K562 (cell line): ENCODE data around the gene COL15A1. TPM values are rescaled to one million over a fixed set of nuclear protein-coding genes. Genes with fewer than 3 reads are reported as not detected.
A peak's percentile ranks its signal among the peaks of the same experiment; 100 is the strongest.

ENCODE experiments used
- ATAC-seq: fragments of 200-7000 bp; cut with Tn5 transposase; 3 replicates; pipeline ENCODE4 v1.9.1; 2020; ENCODE audit warnings: moderate library complexity
- BruUV-seq: library from RNA; stranded (reverse); fragments of 400-500 nt; replicated peaks from 2 replicates; lab custom pipeline; 2021; lab: Mats Ljungman, UMichigan
- CTCF ChIA-PET: fragments of 300-600 bp; formaldehyde crosslinking; extraction: SDS; loops from one replicate; lab custom pipeline; 2021; ENCODE audit warnings: low intra/inter-chr PET ratio; lab: Yijun Ruan, JAX
- POLR2A ChIA-PET: fragments of 300-600, 350-650 bp; sonication (Branson Sonifier 250); formaldehyde crosslinking; extraction: SDS; loops from one replicate; lab custom pipeline; 2021; ENCODE audit warnings: antibody characterized with exemption, inconsistent platforms; lab: Yijun Ruan, JAX
- DNase-seq, 4 experiments: peaks; one replicate each; pipeline versions ENCODE4 v3.0.0 to v3.0.0-alpha.2; 2011 to 2018; ENCODE audit warnings: low spot score in 3 of 4, mixed read lengths in 3 of 4; ENCODE audit errors: extremely low read depth in 1 of 4
- FAIRE-seq: peaks from 2 replicates; lab custom pipeline; 2011; peaks lifted over from hg19 to GRCh38; lab: Jason Lieb, UNC
- H2AFZ ChIP-seq: 2 replicates; pipeline ENCODE4 v1.6.0; 2011; ENCODE audit warnings: low read depth, low read length, control low read depth, inconsistent platforms
- H3K27ac ChIP-seq: fragments of 200-600 bp; 3 replicates; pipeline ENCODE4 v1.8.0; 2011; ENCODE audit warnings: low read depth, mild to moderate bottlenecking, control low read depth, inconsistent platforms, low read length, moderate library complexity, mixed read lengths; ENCODE audit errors: extremely low read depth
- H3K27me3 ChIP-seq, 2 experiments: fragments of 300-600 bp in 1 of 2; 2 replicates in 1 of 2; 3 replicates in 1 of 2; pipeline versions ENCODE4 v1.6.0 to v1.8.0; 2011; ENCODE audit warnings: inconsistent platforms in 2 of 2, low read length in 2 of 2, mild to moderate bottlenecking in 1 of 2, mixed read lengths in 1 of 2, moderate library complexity in 1 of 2; ENCODE audit not compliant: control insufficient read depth in 2 of 2, insufficient read depth in 2 of 2
- H3K36me3 ChIP-seq: fragments of 300-600 bp; 3 replicates; pipeline ENCODE4 v1.8.0; 2011; ENCODE audit warnings: mild to moderate bottlenecking, low read length, inconsistent platforms; ENCODE audit not compliant: control insufficient read depth, insufficient read depth
- H3K4me1 ChIP-seq, 2 experiments: fragments of 200-600 bp in 1 of 2; replicated peaks in 1 of 2; 2 replicates in 1 of 2; 3 replicates in 1 of 2; pipeline versions ENCODE4 v1.5.1 to v1.8.0; 2011; ENCODE audit warnings: inconsistent platforms in 2 of 2, low read length in 2 of 2, mild to moderate bottlenecking in 1 of 2, mixed read lengths in 1 of 2, moderate library complexity in 1 of 2; ENCODE audit not compliant: control insufficient read depth in 2 of 2, insufficient read depth in 2 of 2
- H3K4me2 ChIP-seq: 2 replicates; pipeline ENCODE4 v1.6.1; 2011; ENCODE audit warnings: low read length, control low read depth, inconsistent platforms, mixed read lengths; ENCODE audit not compliant: insufficient read depth
- H3K4me3 ChIP-seq: fragments of 200-600 bp; sonication (generic), shearing (Covaris generic); 2 replicates; pipeline ENCODE4 v1.5.1; 2016; ENCODE audit warnings: control low read depth, inconsistent platforms
- H3K79me2 ChIP-seq: fragments of 200-600 bp; 3 replicates; pipeline ENCODE4 v1.8.0; 2011; ENCODE audit warnings: low read length, inconsistent platforms; ENCODE audit not compliant: control insufficient read depth, insufficient read depth
- H3K9ac ChIP-seq, 2 experiments: 2 replicates each; pipeline versions ENCODE4 v1.6.0 to v1.6.1; 2011; ENCODE audit warnings: low read depth in 2 of 2, low read length in 2 of 2, control low read depth in 1 of 2, inconsistent platforms in 1 of 2, mild to moderate bottlenecking in 1 of 2, mixed read lengths in 1 of 2; ENCODE audit not compliant: insufficient read depth in 1 of 2
- H3K9me1 ChIP-seq: one replicate; pipeline ENCODE4 v1.6.0; 2011; ENCODE audit warnings: inconsistent platforms, mild to moderate bottlenecking, low read length, moderate library complexity; ENCODE audit not compliant: control insufficient read depth, insufficient read depth
- H3K9me3 ChIP-seq: replicated peaks from 2 replicates; pipeline ENCODE4 v1.5.1; 2011; ENCODE audit warnings: low read depth, low read length, inconsistent platforms; ENCODE audit not compliant: control insufficient read depth, insufficient read depth
- H4K20me1 ChIP-seq: replicated peaks from 2 replicates; pipeline ENCODE4 v1.6.1; 2011; ENCODE audit warnings: low read length, inconsistent platforms, mixed read lengths; ENCODE audit not compliant: control insufficient read depth, insufficient read depth
- ESRRA ChIP-seq: fragments of 450-650 bp; IDR thresholded peaks from 2 replicates; pipeline ENCODE4 v1.6.1; 2014; ENCODE audit warnings: low read depth, mild to moderate bottlenecking, moderate library complexity, borderline replicate concordance
- HDAC3 ChIP-seq: fragments of 450-650 bp; IDR thresholded peaks from 2 replicates; pipeline ENCODE4 v1.6.1; 2018; ENCODE audit warnings: borderline replicate concordance, mild to moderate bottlenecking, moderate library complexity; ENCODE audit not compliant: partially characterized antibody
- JUND ChIP-seq, 2 experiments: IDR thresholded peaks; 2 replicates in 1 of 2; 3 replicates in 1 of 2; pipeline ENCODE4 v1.6.1; 2011; ENCODE audit warnings: borderline replicate concordance in 2 of 2, low read depth in 2 of 2, low read length in 2 of 2, improper control_type of control experiment in 1 of 2, missing biosample characterization in 1 of 2, missing genetic modification characterization in 1 of 2, missing genetic modification reagents in 1 of 2
- RAD21 ChIP-seq, 2 experiments: fragments of 250-450 bp in 1 of 2; fragments of 450-650 bp in 1 of 2; sonication (Bioruptor Pico) in 1 of 2; formaldehyde crosslinking in 1 of 2; IDR thresholded peaks in 1 of 2; conservative IDR thresholded peaks in 1 of 2; 2 replicates each; pipeline versions ENCODE4 v1.4.0 to v1.8.0; 2020 to 2022; ENCODE audit warnings: mild to moderate bottlenecking in 2 of 2, moderate library complexity in 1 of 2
- RCOR1 ChIP-seq, 2 experiments: IDR thresholded peaks; 2 replicates each; pipeline ENCODE4 v1.6.1; 2012; ENCODE audit warnings: low read depth in 2 of 2, low read length in 2 of 2, borderline replicate concordance in 1 of 2, improper control_type of control experiment in 1 of 2
- TEAD2 ChIP-seq: fragments of 450-650 bp; IDR thresholded peaks from 2 replicates; pipeline ENCODE4 v1.6.1; 2016; ENCODE audit warnings: missing genetic modification characterization, control low read depth, missing compliant biosample characterization
- ZSCAN29 ChIP-seq: fragments of 450-650 bp; IDR thresholded peaks from 2 replicates; pipeline ENCODE4 v1.6.1; 2017
- WGBS: fragments of 100-300 bp; shearing (Covaris generic); methylation state at CpG from one replicate; pipeline ENCODE4 v1.1.6; 2016; ENCODE audit warnings: low coverage, mixed read lengths; ENCODE audit not compliant: insufficient coverage; ENCODE audit errors: missing lambda C conversion rate; 5-methylcytosine and 5-hydroxymethylcytosine counted together
- in situ Hi-C: fragments of 300-500 bp; cut with MboI; formaldehyde crosslinking; loops from 4 replicates; pipeline ENCODE4 v1.15.0; 2018; ENCODE audit warnings: inconsistent platforms, mixed read lengths
- intact Hi-C: fragments of 100-400 bp; cut with micrococcal nuclease; formaldehyde crosslinking; loops from 2 replicates; pipeline ENCODE4 v1.14.2; 2022
- polyA plus RNA-seq, 8 experiments: library from polyadenylated mRNA; depleted of rRNA in 4 of 8; stranded (reverse) in 5 of 8; unstranded in 3 of 8; fragments of >200 nt; fragmentation: Nextera tagmentation in 2 of 8; fragmentation: Illumina TruSeq in 1 of 8; extraction: Ambion mirVana in 2 of 8; extraction: Trizol in 1 of 8; gene quantifications; 2 replicates each; pipeline versions ENCODE4 v1.2.1 to v1.2.3, GENCODE V29; 2011 to 2014; ENCODE audit warnings: inconsistent platforms in 1 of 8, missing spikeins in 1 of 8
- total RNA-seq, 7 experiments: library from RNA; depleted of rRNA in 6 of 7; stranded (reverse); fragments of >200 nt in 6 of 7; fragmentation: Illumina TruSeq in 2 of 7; extraction: Trizol in 2 of 7; gene quantifications; 2 replicates each; pipeline versions ENCODE4 v1.2.1 to v1.2.3, GENCODE V29; 2011 to 2021; ENCODE audit warnings: low replicate concordance in 1 of 7
- TF ChIP-seq, protein P1 (sequence below), 3 experiments: IDR thresholded peaks in 2 of 3; conservative IDR thresholded peaks in 1 of 3; 2 replicates each; pipeline ENCODE4 v1.5.1; 2011 to 2012; ENCODE audit warnings: low read length in 3 of 3, mild to moderate bottlenecking in 3 of 3, control low read depth in 2 of 3, improper control_type of control experiment in 1 of 3, inconsistent platforms in 1 of 3, low read depth in 1 of 3, mixed read lengths in 1 of 3, moderate library complexity in 1 of 3; ENCODE audit not compliant: insufficient read depth in 2 of 3
- TF ChIP-seq, protein P2 (sequence below): fragments of 450-650 bp; IDR thresholded peaks from 2 replicates; pipeline ENCODE4 v1.6.1; 2016

The COL15A1 gene
- total and polyA plus RNA-seq, 9 of the 15 experiments (the other 6 are each of a cell fraction or from before 2014, with no cell fraction given) = 0.46 to 5.1 (median 2.6) TPM

DNA sequence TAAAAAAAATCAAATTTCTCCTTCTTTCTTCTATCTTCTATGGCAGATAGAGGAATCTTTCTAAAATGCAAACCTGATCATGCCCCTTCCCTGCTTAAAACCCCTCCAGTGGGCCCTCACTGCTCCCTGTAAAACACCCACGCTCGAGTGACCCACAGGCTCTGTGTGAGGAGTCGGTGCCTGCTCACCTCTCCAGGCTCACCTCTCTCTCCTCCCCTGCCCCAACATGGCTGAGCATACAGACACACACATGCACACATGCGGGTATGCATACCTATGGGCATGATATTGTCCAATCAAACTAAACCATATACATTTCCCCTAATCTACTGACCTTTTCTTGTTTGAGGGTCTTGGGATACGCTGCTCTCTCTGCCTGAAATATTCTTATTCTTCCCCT is 40.8 kb upstream of the COL15A1 start:
- Histone ChIP-seq H3K4me2 (no peak overlapping the region), H3K4me1 (peaks cover 7 to 29% of the 10 kb centered on the region in 2 experiments), H3K27me3 (no peaks in the 10 kb centered on the region), H3K27ac (no peak overlapping the region), H3K4me3 (no peak overlapping the region), H3K9ac (no peak overlapping the region), H3K9me1 (no peaks in the 10 kb centered on the region), H4K20me1 (no peaks in the 10 kb centered on the region), H3K79me2 (no peaks in the 10 kb centered on the region), H2AFZ (no peak overlapping the region), H3K36me3 (no peaks in the 10 kb centered on the region), H3K9me3 (no peaks in the 10 kb centered on the region)
- ATAC-seq (no peak), DNase-seq (no peak), FAIRE-seq (no peak)
- intact Hi-C loops (no loop called here), in situ Hi-C loops (no loop called here)
- TF ChIP-seq HDAC3 = no peak
- TF ChIP-seq ZSCAN29 = no peak
- ChIA-PET POLR2A (no interaction called here), CTCF (no interaction called here)
- WGBS = 72% methylated on average over 5 of the region's 5 CpGs
- BruUV-seq = no TSS peak

DNA sequence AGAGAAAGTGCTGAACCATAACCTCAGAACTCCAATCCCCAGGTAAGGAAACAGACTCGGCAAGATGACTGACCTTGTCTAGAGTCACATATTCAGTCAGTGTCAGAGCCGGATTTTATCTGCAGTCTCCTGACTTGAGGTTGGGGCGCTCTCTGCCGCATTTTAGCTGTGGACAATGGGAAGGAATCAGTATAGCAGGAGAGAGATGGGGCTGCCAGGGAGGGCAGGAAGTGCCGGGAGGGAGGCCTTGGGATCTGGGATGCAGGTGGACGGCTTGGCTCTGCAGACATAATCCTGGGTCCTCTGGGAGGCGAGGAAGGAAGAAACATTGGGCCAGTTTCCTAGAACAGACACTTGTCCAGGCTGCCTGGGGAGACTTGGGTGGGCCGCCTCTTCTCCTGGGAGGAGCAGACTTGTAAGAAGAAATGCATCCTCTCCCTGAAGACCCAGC is 39.7 kb upstream of the COL15A1 start:
- Histone ChIP-seq H3K27ac (no peak overlapping the region), H3K9me1 (no peaks in the 10 kb centered on the region), H3K4me2 (no peak overlapping the region), H3K36me3 (no peaks in the 10 kb centered on the region), H3K4me1 (peaks cover 7 to 39% of the 10 kb centered on the region in 2 experiments), H4K20me1 (no peaks in the 10 kb centered on the region), H2AFZ (no peak overlapping the region), H3K9ac (no peak overlapping the region; a peak in 1 of 4 replicates), H3K27me3 (no peaks in the 10 kb centered on the region), H3K79me2 (no peaks in the 10 kb centered on the region), H3K9me3 (no peaks in the 10 kb centered on the region), H3K4me3 (no peak overlapping the region)
- peak in 1 of 4 experiments; percentile 47 for DNase-seq
- ATAC-seq = peak; percentile 70
- no TSS peak for BruUV-seq
- ChIA-PET CTCF (interaction anchor here (0.8 kb wide), 1 partner anchor 55 kb away, joined by 3 read pairs; no protein-coding TSS in a partner anchor), POLR2A (interaction anchor here (0.6 to 1.4 kb wide), 3 partner anchors 9 to 30 kb away, joined by 3 read pairs; no protein-coding TSS in a partner anchor)
- no peak for FAIRE-seq
- 41% methylated on average over 6 of the region's 8 CpGs for WGBS
- intact Hi-C loops (loop anchor here (1.0 to 2.0 kb wide), 2 partner anchors 43 to 56 kb away; no protein-coding TSS in a partner anchor), in situ Hi-C loops (no loop called here)
- TF ChIP-seq RCOR1 (IDR thresholded peaks at IDR 0.05; ENCODE audit: borderline replicate concordance in 1 of 2, low read depth in 2 of 2, low read length in 2 of 2) (peak in 1 of 2 experiments; percentile 61; a peak in 1 of 4 replicates), TEAD2 (tag) (no peak), JUND (IDR thresholded peaks at IDR 0.05; ENCODE audit: borderline replicate concordance, low read depth, low read length) (peak; percentile 5; the same call in 1 of the 2 replicates), JUND (tag; IDR thresholded peaks at IDR 0.05; ENCODE audit: borderline replicate concordance, low read depth, low read length) (no peak; the same call in 2 of the 3 replicates), RAD21 (CRISPR knock-in tag; conservative IDR thresholded peaks at IDR 0.05 in 1 of 2, IDR thresholded peaks at IDR 0.05 in 1 of 2) (peak; percentile 70 to 83), ESRRA (peak; percentile 62; the same call in 1 of the 2 replicates)
- TF ChIP-seq, protein P1, sequence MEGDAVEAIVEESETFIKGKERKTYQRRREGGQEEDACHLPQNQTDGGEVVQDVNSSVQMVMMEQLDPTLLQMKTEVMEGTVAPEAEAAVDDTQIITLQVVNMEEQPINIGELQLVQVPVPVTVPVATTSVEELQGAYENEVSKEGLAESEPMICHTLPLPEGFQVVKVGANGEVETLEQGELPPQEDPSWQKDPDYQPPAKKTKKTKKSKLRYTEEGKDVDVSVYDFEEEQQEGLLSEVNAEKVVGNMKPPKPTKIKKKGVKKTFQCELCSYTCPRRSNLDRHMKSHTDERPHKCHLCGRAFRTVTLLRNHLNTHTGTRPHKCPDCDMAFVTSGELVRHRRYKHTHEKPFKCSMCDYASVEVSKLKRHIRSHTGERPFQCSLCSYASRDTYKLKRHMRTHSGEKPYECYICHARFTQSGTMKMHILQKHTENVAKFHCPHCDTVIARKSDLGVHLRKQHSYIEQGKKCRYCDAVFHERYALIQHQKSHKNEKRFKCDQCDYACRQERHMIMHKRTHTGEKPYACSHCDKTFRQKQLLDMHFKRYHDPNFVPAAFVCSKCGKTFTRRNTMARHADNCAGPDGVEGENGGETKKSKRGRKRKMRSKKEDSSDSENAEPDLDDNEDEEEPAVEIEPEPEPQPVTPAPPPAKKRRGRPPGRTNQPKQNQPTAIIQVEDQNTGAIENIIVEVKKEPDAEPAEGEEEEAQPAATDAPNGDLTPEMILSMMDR (IDR thresholded peaks at IDR 0.05 in 2 of 3, conservative IDR thresholded peaks at IDR 0.05 in 1 of 3; ENCODE audit: insufficient read depth in 2 of 3, low read depth in 1 of 3, low read length in 3 of 3) = peak; percentile 34 to 54 (median 36); a peak in 4 of 6 replicates
- TF ChIP-seq, protein P2, sequence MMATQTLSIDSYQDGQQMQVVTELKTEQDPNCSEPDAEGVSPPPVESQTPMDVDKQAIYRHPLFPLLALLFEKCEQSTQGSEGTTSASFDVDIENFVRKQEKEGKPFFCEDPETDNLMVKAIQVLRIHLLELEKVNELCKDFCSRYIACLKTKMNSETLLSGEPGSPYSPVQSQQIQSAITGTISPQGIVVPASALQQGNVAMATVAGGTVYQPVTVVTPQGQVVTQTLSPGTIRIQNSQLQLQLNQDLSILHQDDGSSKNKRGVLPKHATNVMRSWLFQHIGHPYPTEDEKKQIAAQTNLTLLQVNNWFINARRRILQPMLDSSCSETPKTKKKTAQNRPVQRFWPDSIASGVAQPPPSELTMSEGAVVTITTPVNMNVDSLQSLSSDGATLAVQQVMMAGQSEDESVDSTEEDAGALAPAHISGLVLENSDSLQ = peak; percentile 58
